Smooth muscle cell (in vitro differentiated cells): ENCODE data around the gene SLC12A8. TPM values are rescaled to one million over a fixed set of nuclear protein-coding genes. Genes with fewer than 3 reads are reported as not detected.

ENCODE experiments used
- DNase-seq: peaks from one replicate; lab custom pipeline; 2025; ENCODE audit not compliant: unreplicated experiment; lab: John Stamatoyannopoulos, UW
- H2AFZ ChIP-seq: fragments of 200-600 bp; sonication (generic); 2 replicates; pipeline ENCODE4 v1.6.0; 2016; ENCODE audit warnings: antibody characterized with exemption, low read depth, mild to moderate bottlenecking
- H3F3A ChIP-seq: fragments of 200-600 bp; sonication (generic); 2 replicates; pipeline ENCODE4 v1.6.0; 2017; ENCODE audit warnings: antibody characterized with exemption, low read depth
- H3K27ac ChIP-seq: fragments of 200-600 bp; sonication (generic); 2 replicates; pipeline ENCODE4 v1.5.1; 2016; ENCODE audit warnings: low read depth, mild to moderate bottlenecking
- H3K27me3 ChIP-seq: fragments of 200-600 bp; sonication (generic); 2 replicates; pipeline ENCODE4 v1.6.1; 2016; ENCODE audit warnings: low read depth, mild to moderate bottlenecking
- H3K36me3 ChIP-seq: fragments of 200-600 bp; sonication (generic); 2 replicates; pipeline ENCODE4 v1.5.1; 2016; ENCODE audit warnings: low read depth
- H3K4me1 ChIP-seq: fragments of 200-600 bp; sonication (generic); 2 replicates; pipeline ENCODE4 v1.5.1; 2016; ENCODE audit warnings: low read depth
- H3K4me2 ChIP-seq: fragments of 200-600 bp; sonication (generic); 2 replicates; pipeline ENCODE4 v1.6.0; 2016; ENCODE audit warnings: mild to moderate bottlenecking
- H3K4me3 ChIP-seq: fragments of 200-600 bp; sonication (generic); 2 replicates; pipeline ENCODE4 v1.5.1; 2016; ENCODE audit warnings: mild to moderate bottlenecking
- H3K79me2 ChIP-seq: fragments of 200-600 bp; sonication (generic); 2 replicates; pipeline ENCODE4 v1.6.0; 2016; ENCODE audit warnings: low read depth, mild to moderate bottlenecking
- H3K9ac ChIP-seq: fragments of 200-600 bp; sonication (generic); 2 replicates; pipeline ENCODE4 v1.6.0; 2016; ENCODE audit warnings: low read depth
- H3K9me3 ChIP-seq: fragments of 200-600 bp; sonication (generic); replicated peaks from 2 replicates; pipeline ENCODE4 v1.5.1; 2016; ENCODE audit warnings: low read depth
- H4K20me1 ChIP-seq: fragments of 200-600 bp; sonication (generic); 2 replicates; pipeline ENCODE4 v1.6.0; 2016; ENCODE audit warnings: low read depth
- CTCF ChIP-seq: fragments of 200-600 bp; sonication (generic); IDR thresholded peaks from 2 replicates; pipeline ENCODE4 v1.5.1; 2017; ENCODE audit warnings: borderline replicate concordance, mild to moderate bottlenecking, antibody characterized with exemption; ENCODE audit not compliant: insufficient read depth, poor library complexity, severe bottlenecking
- WGBS: methylation state at CpG from one replicate; pipeline ENCODE4 v1.1.7; 2016; ENCODE audit warnings: low lambda C conversion rate; 5-methylcytosine and 5-hydroxymethylcytosine counted together
- polyA plus RNA-seq: library from polyadenylated mRNA; unstranded; fragments of >200 nt; fragmentation: Nextera tagmentation; extraction: Ambion mirVana; gene quantifications from 2 replicates; pipeline ENCODE4 v1.2.1, GENCODE V29; 2016
- total RNA-seq: library from RNA; depleted of rRNA; stranded (reverse); fragments of >200 nt; gene quantifications from 2 replicates; pipeline ENCODE4 v1.2.3, GENCODE V29; 2014

Gene SLC12A8
- total and polyA plus RNA-seq, 2 experiments from 2014 or later = 28.5 to 54.3 TPM

- WGBS = 93% methylated on average over 7 of the region's 7 CpGs
- H4K20me1 ChIP-seq = no peaks in the 10 kb centered on the region
- no peak overlapping the region for H3K4me2 ChIP-seq
- H3K4me3 ChIP-seq = no peak overlapping the region
- no peaks in the 10 kb centered on the region for H3K9me3 ChIP-seq
- no peak overlapping the region for H3K27ac ChIP-seq
- no peak for TF ChIP-seq CTCF
- no peaks in the 10 kb centered on the region for H3K27me3 ChIP-seq
- no peak overlapping the region for H3K9ac ChIP-seq
- no peaks in the 10 kb centered on the region for H3F3A ChIP-seq
- no peaks in the 10 kb centered on the region for H3K36me3 ChIP-seq
- DNase-seq = no peak
- no peaks in the 10 kb centered on the region for H3K79me2 ChIP-seq
- H3K4me1 ChIP-seq = peaks cover 20% of the 10 kb centered on the region
- H2AFZ ChIP-seq = no peak overlapping the region
Measured at GRCh38 chr3:125148016-125148812, 64.3 kb downstream of the SLC12A8 start.

GRCh38 chr3:125147491-125147820 lies 65.1 kb downstream of the SLC12A8 start:
- H2AFZ ChIP-seq = no peak overlapping the region
- no peak for DNase-seq
- TF ChIP-seq CTCF = no peak
- WGBS = 87% methylated on average over 6 of the region's 6 CpGs
- H3K4me3 ChIP-seq = no peak overlapping the region
- H4K20me1 ChIP-seq = no peaks in the 10 kb centered on the region
- no peaks in the 10 kb centered on the region for H3K27me3 ChIP-seq
- no peaks in the 10 kb centered on the region for H3F3A ChIP-seq
- peaks cover 21% of the 10 kb centered on the region for H3K4me1 ChIP-seq
- no peak overlapping the region for H3K9ac ChIP-seq
- H3K9me3 ChIP-seq = no peaks in the 10 kb centered on the region
- H3K79me2 ChIP-seq = no peaks in the 10 kb centered on the region
- H3K4me2 ChIP-seq = no peak overlapping the region
- no peak overlapping the region for H3K27ac ChIP-seq
- H3K36me3 ChIP-seq = no peaks in the 10 kb centered on the region

GRCh38 chr3:125146626-125147490 lies 65.7 kb downstream of the SLC12A8 start:
- no peak overlapping the region for H3K4me2 ChIP-seq
- no peaks in the 10 kb centered on the region for H3K9me3 ChIP-seq
- TF ChIP-seq CTCF = no peak
- no peaks in the 10 kb centered on the region for H3K79me2 ChIP-seq
- no peaks in the 10 kb centered on the region for H3K27me3 ChIP-seq
- peaks cover 27% of the 10 kb centered on the region for H3K4me1 ChIP-seq
- no peak overlapping the region for H2AFZ ChIP-seq
- no peaks in the 10 kb centered on the region for H3F3A ChIP-seq
- no peaks in the 10 kb centered on the region for H4K20me1 ChIP-seq
- no peak overlapping the region for H3K9ac ChIP-seq
- H3K27ac ChIP-seq = no peak overlapping the region
- WGBS = 88% methylated on average over 22 of the region's 22 CpGs
- DNase-seq = no peak
- no peaks in the 10 kb centered on the region for H3K36me3 ChIP-seq
- no peak overlapping the region for H3K4me3 ChIP-seq
